Ishikawa (cell line): Measurements from ENCODE around the gene SLIT3.

Experiments
- CEBPB ChIP-seq: IDR thresholded peaks from 2 replicates; pipeline ENCODE4 v1.6.1; 2012
- CREB1 ChIP-seq: IDR thresholded peaks from 2 replicates; pipeline ENCODE4 v1.6.1; 2012; ENCODE audit warnings: low read depth
- EP300 ChIP-seq: IDR thresholded peaks from 2 replicates; pipeline ENCODE4 v1.6.1; 2012; ENCODE audit warnings: borderline replicate concordance
- FOXM1 ChIP-seq: IDR thresholded peaks from 2 replicates; pipeline ENCODE4 v1.6.1; 2012; ENCODE audit warnings: low read depth, borderline replicate concordance
- MAX ChIP-seq: IDR thresholded peaks from 2 replicates; pipeline ENCODE4 v1.6.1; 2012
- NFIC ChIP-seq: IDR thresholded peaks from 2 replicates; pipeline ENCODE4 v1.6.1; 2012
- RAD21 ChIP-seq: IDR thresholded peaks from 2 replicates; pipeline ENCODE4 v1.6.1; 2012; ENCODE audit warnings: low read depth
- REST ChIP-seq: IDR thresholded peaks from 2 replicates; pipeline ENCODE4 v1.6.1; 2012; ENCODE audit warnings: low read depth, mild to moderate bottlenecking
- TAF1 ChIP-seq: IDR thresholded peaks from 2 replicates; pipeline ENCODE4 v1.6.1; 2012; ENCODE audit warnings: low read depth, mild to moderate bottlenecking
- TCF12 ChIP-seq: IDR thresholded peaks from 2 replicates; pipeline ENCODE4 v1.6.1; 2012; ENCODE audit warnings: low read depth
- TEAD4 ChIP-seq: IDR thresholded peaks from 2 replicates; pipeline ENCODE4 v1.6.1; 2012
- YY1 ChIP-seq: IDR thresholded peaks from 2 replicates; pipeline ENCODE4 v1.6.1; 2012; ENCODE audit warnings: low read depth

- TF ChIP-seq NFIC (no peak), EP300 (no peak), RAD21 (no peak), CEBPB (no peak), MAX (no peak), REST (no peak), CREB1 (no peak), TCF12 (no peak), TAF1 (no peak), TEAD4 (no peak), YY1 (no peak), FOXM1 (no peak)
These were observed 206.1 kb downstream of the SLIT3 start for GRCh38 chr5:169094586-169095409.
